Suprapubic skin (tissue), 4 donors: ENCODE data around the gene ZNF292.

Experiments
- CTCF ChIP-seq, 2 donors: fragments of 200-600 bp in 1 of 2; fragments of 450-650 bp in 1 of 2; sonication (generic) in 1 of 2; IDR thresholded peaks; one replicate each; pipeline ENCODE4 v1.5.1; 2016 to 2019; ENCODE audit warnings: antibody characterized with exemption in 2 of 2, mild to moderate bottlenecking in 1 of 2, moderate library complexity in 1 of 2
- POLR2A ChIP-seq, 2 donors: fragments of 450-650 bp; IDR thresholded peaks; one replicate each; pipeline ENCODE4 v1.6.1; 2017; ENCODE audit warnings: antibody characterized with exemption in 2 of 2, mild to moderate bottlenecking in 2 of 2, moderate library complexity in 2 of 2
- POLR2AphosphoS5 ChIP-seq, 3 donors: sonication (generic); formaldehyde crosslinking; IDR thresholded peaks; one replicate each; pipeline ENCODE4 v1.6.1; 2017; ENCODE audit warnings: antibody characterized with exemption in 3 of 3

- TF ChIP-seq CTCF (IDR thresholded peaks at IDR 0.05) (no peak), POLR2AphosphoS5 (IDR thresholded peaks at IDR 0.05) (no peak), POLR2A (IDR thresholded peaks at IDR 0.05) (no peak)
These were observed 119.4 kb downstream of the ZNF292 start for GRCh38 chr6:87274660-87275274.
